Gastrocnemius medialis (tissue), 4 donors: ENCODE measurements around the gene H3-3A.
A peak's percentile ranks its signal among the peaks of the same experiment; 100 is the strongest.

Experiments
- CTCF ChIP-seq, 5 experiments: fragments of 450-650 bp in 3 of 5; fragments of 200-600 bp in 2 of 5; sonication (generic) in 2 of 5; IDR thresholded peaks in 4 of 5; conservative IDR thresholded peaks in 1 of 5; 1 replicate in 4 of 5; 2 replicates in 1 of 5; pipeline ENCODE4 v1.5.1; 2016 to 2019; ENCODE audit warnings: antibody characterized with exemption in 5 of 5, mild to moderate bottlenecking in 3 of 5, moderate library complexity in 3 of 5
- POLR2A ChIP-seq, 2 donors: fragments of 450-650 bp; IDR thresholded peaks; one replicate each; pipeline ENCODE4 v1.6.1; 2017; ENCODE audit warnings: antibody characterized with exemption in 2 of 2, mild to moderate bottlenecking in 2 of 2, moderate library complexity in 2 of 2

DNA sequence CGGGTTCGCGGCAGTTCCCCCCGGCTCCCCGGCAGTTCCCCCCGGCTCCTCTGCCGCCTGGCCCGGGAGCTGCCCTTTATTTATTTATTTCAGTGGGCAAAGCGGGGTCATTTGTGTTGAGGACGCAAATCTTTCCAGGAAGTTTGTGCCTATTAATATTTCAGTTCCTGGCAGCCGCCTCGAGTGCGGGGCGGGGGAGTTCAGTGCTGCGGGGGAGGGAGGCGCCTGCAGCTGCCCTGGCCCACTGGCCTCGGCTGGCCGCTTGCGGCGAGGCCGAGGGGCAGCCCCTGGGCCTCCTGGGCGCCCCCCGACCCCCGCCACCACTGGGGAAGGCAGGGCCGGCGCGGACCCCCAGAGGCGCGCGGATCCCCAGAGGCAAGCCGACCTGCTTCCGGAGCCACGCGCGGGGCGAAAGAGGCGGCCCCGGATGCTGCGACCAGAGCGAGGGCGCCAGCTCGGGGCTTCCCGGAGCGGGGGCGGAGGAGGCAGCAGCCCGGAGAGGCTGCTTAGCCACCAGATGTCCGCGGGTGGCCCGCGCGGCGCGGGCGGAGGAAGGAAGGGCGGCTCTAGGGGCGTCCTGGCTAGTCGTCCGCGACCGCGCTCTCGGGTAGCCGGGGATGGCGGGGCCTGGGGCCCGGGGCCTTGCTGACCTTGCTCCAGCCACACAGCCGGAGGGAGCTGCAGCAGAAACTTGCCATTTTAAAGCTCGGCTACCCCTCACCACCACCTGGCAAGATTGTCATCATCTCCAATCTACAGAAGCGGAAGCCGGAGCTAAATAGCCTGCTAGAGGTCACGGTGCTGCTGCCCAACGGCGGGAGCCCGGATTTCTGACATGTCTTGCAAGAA is 48.0 kb downstream of the H3-3A start:
- TF ChIP-seq CTCF (IDR thresholded peaks at IDR 0.05 in 4 of 5, conservative IDR thresholded peaks at IDR 0.05 in 1 of 5) (peak in 1 of 5 experiments; percentile 4), POLR2A (IDR thresholded peaks at IDR 0.05) (no peak)
